Measurements from ENCODE around the gene SLC5A9.

- no peak for TF ChIP-seq CTCF (conservative IDR thresholded peaks at IDR 0.05)
- no peak for TF ChIP-seq ZFX (IDR thresholded peaks at IDR 0.05)
Observed at GRCh38 chr1:48251323-48251722, 28.8 kb downstream of the SLC5A9 start.
